Testis (tissue), 2 donors: ENCODE data around the gene AGAP1.

ENCODE experiments used
- POLR2A ChIP-seq: fragments of 450-650 bp; IDR thresholded peaks from one replicate; pipeline ENCODE4 v1.6.1; 2017; ENCODE audit warnings: antibody characterized with exemption, mild to moderate bottlenecking, moderate library complexity
- TF ChIP-seq, protein P1 (sequence below), 3 experiments: fragments of 450-650 bp in 2 of 3; fragments of 200-600 bp in 1 of 3; sonication (generic) in 1 of 3; IDR thresholded peaks; one replicate each; pipeline ENCODE4 v1.5.1; 2016 to 2019; ENCODE audit warnings: antibody characterized with exemption in 3 of 3, mild to moderate bottlenecking in 2 of 3, moderate library complexity in 1 of 3

DNA sequence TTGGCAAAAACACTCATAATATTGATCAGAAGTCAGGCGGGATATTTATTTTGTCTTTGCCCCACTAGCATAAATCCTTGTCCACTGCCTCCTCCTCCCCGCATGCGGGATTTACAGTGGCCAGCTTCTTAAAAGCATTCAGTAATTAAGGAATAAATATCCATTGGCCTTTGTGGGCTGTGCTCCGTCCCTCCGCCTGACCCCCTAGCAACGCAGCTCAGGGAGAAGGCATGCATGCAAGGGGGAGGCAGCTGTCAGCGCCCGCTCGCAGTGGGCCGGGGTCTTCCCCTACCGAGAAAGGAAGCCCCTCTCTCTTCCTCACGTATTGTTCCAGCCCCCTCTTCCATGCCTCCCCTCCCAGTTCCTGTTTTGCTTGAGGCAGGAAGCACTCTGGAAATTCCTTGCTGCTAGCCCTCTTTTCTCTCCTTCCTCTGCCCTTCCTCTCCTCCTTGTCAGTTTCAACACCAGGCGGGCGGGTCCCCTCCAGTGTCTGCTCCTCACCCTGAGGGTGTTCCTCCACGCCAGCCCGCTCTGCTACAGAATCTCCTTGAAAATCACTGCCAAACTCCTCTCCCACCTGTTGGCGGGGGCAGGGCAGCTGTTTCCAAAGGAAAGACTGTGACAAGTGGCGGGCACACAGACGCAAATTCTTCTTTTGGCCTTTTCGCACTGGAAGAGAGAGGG, 614.2 kb downstream of the AGAP1 start:
- TF ChIP-seq, protein P1, sequence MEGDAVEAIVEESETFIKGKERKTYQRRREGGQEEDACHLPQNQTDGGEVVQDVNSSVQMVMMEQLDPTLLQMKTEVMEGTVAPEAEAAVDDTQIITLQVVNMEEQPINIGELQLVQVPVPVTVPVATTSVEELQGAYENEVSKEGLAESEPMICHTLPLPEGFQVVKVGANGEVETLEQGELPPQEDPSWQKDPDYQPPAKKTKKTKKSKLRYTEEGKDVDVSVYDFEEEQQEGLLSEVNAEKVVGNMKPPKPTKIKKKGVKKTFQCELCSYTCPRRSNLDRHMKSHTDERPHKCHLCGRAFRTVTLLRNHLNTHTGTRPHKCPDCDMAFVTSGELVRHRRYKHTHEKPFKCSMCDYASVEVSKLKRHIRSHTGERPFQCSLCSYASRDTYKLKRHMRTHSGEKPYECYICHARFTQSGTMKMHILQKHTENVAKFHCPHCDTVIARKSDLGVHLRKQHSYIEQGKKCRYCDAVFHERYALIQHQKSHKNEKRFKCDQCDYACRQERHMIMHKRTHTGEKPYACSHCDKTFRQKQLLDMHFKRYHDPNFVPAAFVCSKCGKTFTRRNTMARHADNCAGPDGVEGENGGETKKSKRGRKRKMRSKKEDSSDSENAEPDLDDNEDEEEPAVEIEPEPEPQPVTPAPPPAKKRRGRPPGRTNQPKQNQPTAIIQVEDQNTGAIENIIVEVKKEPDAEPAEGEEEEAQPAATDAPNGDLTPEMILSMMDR (IDR thresholded peaks at IDR 0.05), result no peak
- no peak for TF ChIP-seq POLR2A
